Measurements from ENCODE around the gene AKR1C1.
"Not testable (repeated sequence)": the region's sequence is repeated elsewhere in the genome, so short reads cannot be mapped to it uniquely, and the experiment has no call there.

AKR1C1 gene

GRCh38 chr10:5019770-5020612 is 56.8 kb downstream of the AKR1C1 start:
- DNase-seq (ENCODE audit: low spot score): not testable (repeated sequence)

DNA sequence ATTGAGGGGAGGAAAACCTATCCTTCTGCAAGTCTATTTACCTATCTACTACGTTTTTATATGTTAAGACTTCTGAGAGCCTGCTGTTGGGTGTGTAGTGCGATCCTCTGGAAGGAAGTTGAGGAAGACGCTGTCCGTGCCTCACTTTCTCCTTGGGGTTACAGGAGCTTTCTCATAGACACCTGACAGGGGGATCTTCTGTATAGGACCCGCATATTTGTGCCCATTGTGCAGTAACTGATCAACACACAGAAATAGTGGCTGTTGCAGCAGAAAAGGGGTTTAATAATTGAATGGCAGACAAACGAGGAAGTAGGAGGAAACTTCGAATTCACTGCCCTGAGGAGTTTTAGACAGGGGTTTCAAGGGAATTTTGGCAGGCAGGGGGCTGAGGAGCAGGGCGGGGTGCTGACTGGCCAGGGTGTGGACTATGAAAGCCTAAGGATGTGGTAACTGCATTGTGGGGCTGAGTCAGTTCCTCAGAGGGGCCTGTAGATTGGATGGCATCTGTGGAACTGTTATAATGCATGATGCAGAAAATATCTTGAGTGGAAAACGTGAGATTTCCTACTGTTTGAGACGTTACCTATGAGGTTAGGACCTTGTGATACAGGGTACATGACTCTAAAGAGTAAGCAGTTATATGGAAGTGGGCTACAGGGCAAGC is 58.5 kb downstream of the AKR1C1 start:
- DNase-seq (ENCODE audit: low spot score): not testable (repeated sequence)

GRCh38 chr10:5023177-5023805 is 60.1 kb downstream of the AKR1C1 start:
- no peak for DNase-seq (ENCODE audit: low spot score)

DNA sequence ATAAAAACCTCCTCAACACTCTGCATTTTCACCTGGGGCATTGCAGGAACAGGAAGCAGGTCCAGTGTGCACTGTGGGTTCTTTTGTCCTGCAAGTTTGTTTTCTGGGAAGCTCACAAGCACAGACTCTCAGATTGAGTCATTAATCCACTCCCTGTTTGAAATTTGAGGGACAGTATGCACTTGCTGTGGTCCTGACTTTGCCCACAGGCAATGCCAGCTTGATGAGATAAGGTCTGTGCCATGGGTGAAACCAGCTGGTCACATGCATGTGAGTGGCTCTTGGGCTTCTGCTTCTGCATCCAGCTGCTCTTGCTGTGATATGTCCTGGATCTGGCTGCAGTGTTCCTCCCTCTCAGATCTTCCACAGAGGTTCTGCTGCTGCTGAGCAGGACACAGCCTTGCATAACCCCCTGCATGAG is 62.3 kb downstream of the AKR1C1 start:
- not testable (repeated sequence) for DNase-seq (ENCODE audit: low spot score)

DNA sequence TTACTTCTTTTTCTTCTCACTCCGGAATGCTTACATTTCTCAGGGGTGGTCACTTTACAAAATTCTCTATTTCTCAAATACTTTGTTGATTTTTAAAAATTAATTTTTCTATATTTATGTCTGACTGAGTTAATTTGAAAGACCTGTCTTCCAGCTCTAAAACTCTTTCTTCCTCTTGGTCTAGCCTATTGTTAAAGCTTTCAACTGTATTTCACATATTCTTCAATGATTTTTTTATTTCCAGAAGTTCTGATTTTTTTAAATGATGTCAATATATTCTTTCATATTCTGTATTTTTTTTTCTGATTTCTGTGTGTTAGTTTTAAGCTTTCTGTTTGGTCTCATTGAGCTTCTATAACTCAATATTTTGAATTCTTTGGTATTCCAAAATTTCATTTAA is 67.8 kb downstream of the AKR1C1 start:
- DNase-seq (ENCODE audit: low spot score): no peak

GRCh38 chr10:5031588-5031987 is 68.4 kb downstream of the AKR1C1 start:
- not testable (repeated sequence) for DNase-seq (ENCODE audit: low spot score)

- DNase-seq (ENCODE audit: low spot score): not testable (repeated sequence)
Observed at GRCh38 chr10:5032444-5032843, 69.2 kb downstream of the AKR1C1 start.

All from kidney capillary endothelial cell (primary cell).